ENCODE results near the gene GFRA1. TPM values are rescaled to one million over a fixed set of nuclear protein-coding genes. Genes with fewer than 3 reads are reported as not detected.

GFRA1 gene
- total and polyA plus RNA-seq, 2 of the 8 experiments (the other 6 are each of a cell fraction or from before 2014, with no cell fraction given), result 1.1 to 2.0 TPM

- H3K79me1 ChIP-seq (ENCODE audit: low read depth, low read length), result no peaks in the 10 kb centered on the region
- WGBS, 2 experiments (ENCODE audit: extremely low coverage in 1 of 2, insufficient coverage in 1 of 2, insufficient read length in 1 of 2, insufficient replicate concordance in 2 of 2, low coverage in 1 of 2, low lambda C conversion rate in 2 of 2, missing lambda C conversion rate in 1 of 2), result 41% methylated on average over 12 of the region's 12 CpGs; no CpG with 5 or more reads in 1 of the 2 experiments
- H2BK12ac ChIP-seq (ENCODE audit: low read depth, low read length), result no peak overlapping the region
- TF ChIP-seq CTBP2 (IDR thresholded peaks at IDR 0.05; ENCODE audit: borderline replicate concordance, insufficient read depth, insufficient read length, low read length), result no peak
- no peak for TF ChIP-seq MAFK (IDR thresholded peaks at IDR 0.05; ENCODE audit: low read depth, low read length)
- no peak for TF ChIP-seq SP2 (IDR thresholded peaks at IDR 0.05; ENCODE audit: low read length)
- TF ChIP-seq RAD21 (IDR thresholded peaks at IDR 0.05 in 1 of 2, conservative IDR thresholded peaks at IDR 0.05 in 1 of 2; ENCODE audit: low read depth in 2 of 2, low read length in 2 of 2), result peak; percentile 85 to 87
- TF ChIP-seq, protein P1, sequence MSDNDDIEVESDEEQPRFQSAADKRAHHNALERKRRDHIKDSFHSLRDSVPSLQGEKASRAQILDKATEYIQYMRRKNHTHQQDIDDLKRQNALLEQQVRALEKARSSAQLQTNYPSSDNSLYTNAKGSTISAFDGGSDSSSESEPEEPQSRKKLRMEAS (IDR thresholded peaks at IDR 0.05), result peak; percentile 98
- TF ChIP-seq, protein P2, sequence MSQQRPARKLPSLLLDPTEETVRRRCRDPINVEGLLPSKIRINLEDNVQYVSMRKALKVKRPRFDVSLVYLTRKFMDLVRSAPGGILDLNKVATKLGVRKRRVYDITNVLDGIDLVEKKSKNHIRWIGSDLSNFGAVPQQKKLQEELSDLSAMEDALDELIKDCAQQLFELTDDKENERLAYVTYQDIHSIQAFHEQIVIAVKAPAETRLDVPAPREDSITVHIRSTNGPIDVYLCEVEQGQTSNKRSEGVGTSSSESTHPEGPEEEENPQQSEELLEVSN (IDR thresholded peaks at IDR 0.05), result peak; percentile 93
- TF ChIP-seq SIRT6 (IDR thresholded peaks at IDR 0.05; ENCODE audit: low read length), result no peak
- TF ChIP-seq POLR2A (IDR thresholded peaks at IDR 0.05; ENCODE audit: control extremely low read depth in 1 of 2, low read depth in 2 of 2, low read length in 2 of 2), result no peak
- no peak for TF ChIP-seq JUN (IDR thresholded peaks at IDR 0.05; ENCODE audit: low read depth, low read length)
- TF ChIP-seq YY1 (IDR thresholded peaks at IDR 0.05; ENCODE audit: low read depth, low read length), result no peak
- no peak for TF ChIP-seq SAP30 (IDR thresholded peaks at IDR 0.05; ENCODE audit: insufficient read depth, insufficient replicate concordance, low read length)
Measured at GRCh38 chr10:116120688-116121455, 152.1 kb downstream of the GFRA1 start.

More at GRCh38 chr10:116120688-116121455, 152.1 kb downstream of the GFRA1 start:
- no peak overlapping the region for H2BK15ac ChIP-seq (ENCODE audit: low read length)
- H3K23me2 ChIP-seq (ENCODE audit: low read depth, low read length), result no peaks in the 10 kb centered on the region; the same call in 1 of the 2 replicates
- no peak overlapping the region for H2BK120ac ChIP-seq (replicated peaks; ENCODE audit: low read depth, low read length)
- H3K4me1 ChIP-seq (replicated peaks in 1 of 4; ENCODE audit: control insufficient read depth in 3 of 4, insufficient read depth in 4 of 4, low read length in 3 of 4), result peaks cover 0 to 10% (median 3%) of the 10 kb centered on the region in 4 experiments; a peak in 3 of 7 replicates
- H3K9ac ChIP-seq (replicated peaks in 1 of 4; ENCODE audit: extremely low read depth in 1 of 4, low read depth in 3 of 4, low read length in 3 of 4), result no peak overlapping the region
- no peak overlapping the region for H2AK5ac ChIP-seq (ENCODE audit: low read depth, low read length)
- no peak overlapping the region for H3K4me3 ChIP-seq (ENCODE audit: extremely low read depth in 1 of 4, insufficient read depth in 2 of 4, low read depth in 3 of 4, low read length in 4 of 4)
- no peak overlapping the region for H4K8ac ChIP-seq (ENCODE audit: extremely low read depth, insufficient read depth, low read length)
- no peak overlapping the region for H2BK20ac ChIP-seq (ENCODE audit: low read length)
- H3K4ac ChIP-seq (replicated peaks; ENCODE audit: insufficient read length, low read depth, low read length), result no peak overlapping the region
- no peaks in the 10 kb centered on the region for H3K9me3 ChIP-seq (ENCODE audit: insufficient read depth in 2 of 2, low read depth in 1 of 2, low read length in 1 of 2)
- ChIA-PET CTCF (ENCODE audit: partially characterized antibody) (interaction anchor here (0.5 to 4.9 kb wide), 56 partner anchors 9 to 1058 kb away, joined by 3 to 60 read pairs (median 4); no protein-coding TSS in a partner anchor), POLR2A (ENCODE audit: partially characterized antibody) (interaction anchor here (0.6 kb wide), 1 partner anchor 47 kb away, joined by 3 read pairs; no protein-coding TSS in a partner anchor)
- no peak overlapping the region for H3K27ac ChIP-seq (ENCODE audit: low read depth, low read length)
- H3K18ac ChIP-seq (ENCODE audit: extremely low read depth, low read length), result no peak overlapping the region
- H3K79me2 ChIP-seq (ENCODE audit: control insufficient read depth in 1 of 2, insufficient read depth in 2 of 2, low read length in 2 of 2), result no peaks in the 10 kb centered on the region
- peak; percentile 83 for FAIRE-seq
- no peak overlapping the region for H3K14ac ChIP-seq (ENCODE audit: insufficient read length)
- no peak overlapping the region for H4K5ac ChIP-seq (ENCODE audit: insufficient read length, low read depth, low read length)
- H2BK5ac ChIP-seq (ENCODE audit: low read depth, low read length), result no peak overlapping the region
- no peaks in the 10 kb centered on the region for H4K20me1 ChIP-seq (replicated peaks in 1 of 2; ENCODE audit: control insufficient read depth in 1 of 2, insufficient read depth in 2 of 2, low read length in 2 of 2)
- no peak overlapping the region for H2AFZ ChIP-seq (ENCODE audit: low read length)
- no peak overlapping the region for H3K56ac ChIP-seq (replicated peaks; ENCODE audit: insufficient read length, low read depth, low read length)
- peaks cover 0 to 7% (median 4%) of the 10 kb centered on the region in 4 experiments; a peak in 4 of 7 replicates for H3K27me3 ChIP-seq (replicated peaks in 1 of 4; ENCODE audit: control insufficient read depth in 3 of 4, extremely low read depth in 1 of 4, insufficient read depth in 3 of 4, low read length in 3 of 4)
- H3K23ac ChIP-seq (ENCODE audit: insufficient read length), result no peak overlapping the region
- H3K36me3 ChIP-seq (ENCODE audit: control insufficient read depth in 2 of 4, insufficient read depth in 4 of 4, low read length in 3 of 4), result no peaks in the 10 kb centered on the region
- no peak overlapping the region for H3K4me2 ChIP-seq (ENCODE audit: insufficient read depth in 1 of 2, low read depth in 2 of 2, low read length in 2 of 2)
- H4K91ac ChIP-seq (replicated peaks; ENCODE audit: insufficient read length, low read length), result no peak overlapping the region
- DNase-seq (ENCODE audit: low read depth in 1 of 2, low spot score in 2 of 2), result peak; percentile 33 to 91
